Measurements from ENCODE around the gene A2ML1.
"Not testable (repeated sequence)": the region's sequence is repeated elsewhere in the genome, so short reads cannot be mapped to it uniquely, and the experiment has no call there.

The A2ML1 gene

DNA sequence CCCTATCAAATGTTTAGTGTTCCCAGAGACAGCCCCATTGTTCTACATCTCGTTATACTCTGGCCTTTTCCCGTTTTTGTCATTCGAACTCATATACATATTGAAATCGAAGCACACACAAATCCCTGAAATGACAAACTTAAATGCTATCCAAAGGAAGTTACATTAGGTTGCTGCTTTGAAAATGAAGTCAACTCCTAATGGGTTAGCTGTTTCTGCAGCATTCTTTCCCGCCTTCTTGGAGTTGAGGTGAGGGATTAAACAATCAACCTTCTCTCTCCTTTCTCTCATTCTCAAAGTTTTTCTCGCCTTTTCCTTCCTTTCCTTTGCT is 91.2 kb downstream of the A2ML1 start:
- peak overlapping the region; percentile 81 for H2BK5ac ChIP-seq (ENCODE audit: low read depth, low read length, poor library complexity)
- peaks cover 3% of the 10 kb centered on the region in 2 experiments for H3K4me1 ChIP-seq (ENCODE audit: control insufficient read depth in 1 of 2, insufficient read depth in 2 of 2, low read length in 2 of 2)
- H3K4me2 ChIP-seq (ENCODE audit: low read length) = peak overlapping the region; percentile 59
- peaks cover 10% of the 10 kb centered on the region for H3K79me1 ChIP-seq (ENCODE audit: low read length)
- H3K27me3 ChIP-seq (ENCODE audit: insufficient read depth, low read length) = no peaks in the 10 kb centered on the region
- peak in 1 of 2 donors; percentile 45 for DNase-seq
- no peak overlapping the region for H2BK120ac ChIP-seq (ENCODE audit: insufficient read depth, low read length, poor library complexity)
- H2AFZ ChIP-seq (ENCODE audit: insufficient read depth, low read length, poor library complexity) = no peak overlapping the region
- H3K23ac ChIP-seq (ENCODE audit: low read length) = no peak overlapping the region
- H3K4ac ChIP-seq (ENCODE audit: low read depth, low read length) = no peak overlapping the region
- peaks cover 7% of the 10 kb centered on the region for H3K79me2 ChIP-seq (ENCODE audit: control insufficient read depth, insufficient read depth, low read length, poor library complexity)
- H4K8ac ChIP-seq (ENCODE audit: low read depth, low read length) = peak overlapping the region; percentile 80
- no peaks in the 10 kb centered on the region for H3K9me3 ChIP-seq (ENCODE audit: insufficient read depth, low read depth, low read length)
- no peak overlapping the region for H3K4me3 ChIP-seq (ENCODE audit: low read depth, low read length)
- H2BK12ac ChIP-seq (ENCODE audit: low read length) = no peak overlapping the region
- no peak overlapping the region for H2AK5ac ChIP-seq (ENCODE audit: low read length)
- no peak overlapping the region for H3K18ac ChIP-seq (ENCODE audit: low read length)
- no peak overlapping the region for H4K91ac ChIP-seq (ENCODE audit: low read depth, low read length)
- WGBS (ENCODE audit: extremely low coverage, insufficient coverage, insufficient read length) = no CpG with 5 or more reads among the region's 6 CpGs
- H3K14ac ChIP-seq (ENCODE audit: low read length) = no peak overlapping the region
- no peak overlapping the region for H3K9ac ChIP-seq (ENCODE audit: low read length)
- no peak overlapping the region for H4K12ac ChIP-seq (ENCODE audit: low read depth, low read length)
- H3K36me3 ChIP-seq (ENCODE audit: control insufficient read depth in 1 of 2, insufficient read depth in 2 of 2, low read length in 2 of 2) = peaks cover 0 to under 1% of the 10 kb centered on the region in 2 experiments
- H3K27ac ChIP-seq (ENCODE audit: low read depth, low read length) = peak overlapping the region; percentile 93

DNA sequence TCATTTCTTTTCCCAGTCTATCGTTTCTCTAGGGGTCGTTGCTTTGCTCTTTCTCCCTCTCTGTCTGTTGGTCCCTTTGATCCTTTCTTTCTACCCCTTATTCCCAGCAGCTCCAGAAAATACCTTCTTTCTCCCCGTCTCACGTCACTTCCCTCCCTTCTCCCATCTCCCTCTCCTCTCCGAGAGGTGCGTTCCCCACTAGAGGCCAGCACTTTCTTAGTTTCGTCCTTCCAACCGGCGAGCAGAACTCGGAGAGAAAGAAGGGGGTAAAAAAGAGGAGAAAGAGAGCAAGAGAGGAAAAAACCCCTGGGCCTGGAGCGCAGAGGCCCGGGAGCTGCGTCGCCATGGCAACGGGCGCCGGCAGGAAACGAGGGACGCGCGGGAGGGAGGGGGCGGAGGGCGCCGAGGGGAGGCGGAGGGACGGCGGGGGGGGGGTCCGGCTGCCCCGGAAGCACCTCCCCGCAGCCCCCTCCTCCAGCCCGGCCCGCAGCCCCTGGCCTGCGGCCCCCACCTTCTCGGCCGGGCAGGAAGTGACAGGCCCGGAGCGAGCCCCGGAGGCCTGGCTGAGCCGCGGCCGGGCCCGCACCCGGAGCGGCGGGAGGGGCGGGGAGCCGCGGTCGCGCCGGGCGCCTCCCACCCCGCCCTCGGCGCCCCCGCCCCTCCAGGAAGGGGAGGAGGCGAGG is 91.8 kb downstream of the A2ML1 start, which contains the start of gene PHC1:
PHC1 (plus strand) TSS at position 477 of the 683 bp plus-strand sequence. CDS start 3,169 bp downstream, outside the sequence.
- peak within 1 kb of the TSS; percentile 81 for H2BK5ac ChIP-seq (ENCODE audit: low read depth, low read length, poor library complexity)
- peak; percentile 73 to 79 for DNase-seq
- not testable (repeated sequence) for H3K36me3 ChIP-seq (ENCODE audit: control insufficient read depth in 1 of 2, insufficient read depth in 2 of 2, low read length in 2 of 2); H3K9me3 ChIP-seq (ENCODE audit: insufficient read depth, low read depth, low read length); H3K4me1 ChIP-seq (ENCODE audit: control insufficient read depth in 1 of 2, insufficient read depth in 2 of 2, low read length in 2 of 2); H3K27me3 ChIP-seq (ENCODE audit: insufficient read depth, low read length); H3K23ac ChIP-seq (ENCODE audit: low read length); H3K79me2 ChIP-seq (ENCODE audit: control insufficient read depth, insufficient read depth, low read length, poor library complexity)
- H3K18ac ChIP-seq (ENCODE audit: low read length) = peak within 1 kb of the TSS; percentile 43
- H2AK5ac ChIP-seq (ENCODE audit: low read length) = peak within 1 kb of the TSS; percentile 39
- H3K4me2 ChIP-seq (ENCODE audit: low read length) = peak within 1 kb of the TSS; percentile 69
- H2AFZ ChIP-seq (ENCODE audit: insufficient read depth, low read length, poor library complexity) = peak within 1 kb of the TSS; percentile 97
- H4K8ac ChIP-seq (ENCODE audit: low read depth, low read length) = peak within 1 kb of the TSS; percentile 80
- peak within 1 kb of the TSS; percentile 82 for H3K4me3 ChIP-seq (ENCODE audit: low read depth, low read length)
- H3K14ac ChIP-seq (ENCODE audit: low read length) = peak within 1 kb of the TSS; percentile 80
- no CpG with 5 or more reads among the region's 57 CpGs for WGBS (ENCODE audit: extremely low coverage, insufficient coverage, insufficient read length)
- peak within 1 kb of the TSS; percentile 28 for H3K9ac ChIP-seq (ENCODE audit: low read length)
- H3K27ac ChIP-seq (ENCODE audit: low read depth, low read length) = peak within 1 kb of the TSS; percentile 93
- peak within 1 kb of the TSS; percentile 75 for H4K91ac ChIP-seq (ENCODE audit: low read depth, low read length)
- peak within 1 kb of the TSS; percentile 59 for H2BK120ac ChIP-seq (ENCODE audit: insufficient read depth, low read length, poor library complexity)
- H4K12ac ChIP-seq (ENCODE audit: low read depth, low read length) = peak within 1 kb of the TSS; percentile 34
- H3K79me1 ChIP-seq (ENCODE audit: low read length) = peaks cover 10% of the 10 kb centered on the region
- H3K4ac ChIP-seq (ENCODE audit: low read depth, low read length) = peak within 1 kb of the TSS; percentile 53
- H2BK12ac ChIP-seq (ENCODE audit: low read length) = peak within 1 kb of the TSS; percentile 39

DNA sequence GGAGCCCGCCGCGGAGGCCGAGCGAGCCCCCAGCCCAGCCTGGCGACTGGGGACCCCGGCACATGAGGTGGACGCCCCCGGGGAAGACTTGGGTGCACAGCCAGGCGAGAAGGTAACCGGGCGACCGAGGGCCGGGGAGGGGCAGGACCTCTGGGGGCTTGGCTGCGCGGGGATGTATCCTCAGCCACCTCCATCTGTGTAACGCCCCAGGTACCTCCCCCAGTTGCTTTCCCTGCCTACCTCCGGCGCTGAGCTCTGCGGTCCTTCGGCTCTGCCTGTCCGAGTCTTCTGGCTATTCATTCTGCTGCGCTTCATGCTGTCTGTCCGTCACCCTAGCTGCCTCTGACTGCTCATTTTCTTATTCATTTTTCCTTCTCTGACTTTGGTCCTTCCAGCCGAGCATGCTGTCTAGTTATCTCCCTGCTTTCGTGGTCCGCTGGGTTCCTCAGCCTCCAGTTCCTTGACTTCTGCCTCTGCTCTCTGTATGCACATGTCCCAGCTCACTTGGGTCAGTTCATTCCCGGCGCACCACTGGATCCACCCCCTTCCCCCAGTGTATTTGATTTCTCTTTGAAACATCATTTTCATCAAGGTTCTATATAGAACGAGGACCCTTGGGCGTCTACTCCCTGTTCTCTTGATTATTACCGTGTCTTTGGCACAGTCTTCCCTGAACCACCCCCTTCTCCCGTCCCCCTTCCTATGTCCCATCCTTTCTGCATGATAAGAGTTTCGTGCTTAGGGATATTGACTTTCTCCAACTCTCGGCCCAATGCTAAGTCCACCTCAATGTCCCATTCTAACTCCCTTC is 92.5 kb downstream of the A2ML1 start:
- WGBS (ENCODE audit: extremely low coverage, insufficient coverage, insufficient read length) = no CpG with 5 or more reads among the region's 35 CpGs
- Histone ChIP-seq H3K18ac (ENCODE audit: low read length) (peak overlapping the region; percentile 43), H3K79me2 (ENCODE audit: control insufficient read depth, insufficient read depth, low read length, poor library complexity) (peaks cover 7% of the 10 kb centered on the region), H3K23ac (ENCODE audit: low read length) (no peak overlapping the region), H3K27ac (ENCODE audit: low read depth, low read length) (peak overlapping the region; percentile 83), H2BK12ac (ENCODE audit: low read length) (peak overlapping the region; percentile 39), H3K4me1 (ENCODE audit: control insufficient read depth in 1 of 2, insufficient read depth in 2 of 2, low read length in 2 of 2) (peaks cover 3% of the 10 kb centered on the region in 2 experiments), H4K91ac (ENCODE audit: low read depth, low read length) (peak overlapping the region; percentile 68), H3K4ac (ENCODE audit: low read depth, low read length) (peak overlapping the region; percentile 53), H3K79me1 (ENCODE audit: low read length) (peaks cover 10% of the 10 kb centered on the region), H3K4me3 (ENCODE audit: low read depth, low read length) (peak overlapping the region; percentile 82), H3K27me3 (ENCODE audit: insufficient read depth, low read length) (no peaks in the 10 kb centered on the region), H2AFZ (ENCODE audit: insufficient read depth, low read length, poor library complexity) (peak overlapping the region; percentile 15), H2BK120ac (ENCODE audit: insufficient read depth, low read length, poor library complexity) (peak overlapping the region; percentile 25), H3K36me3 (ENCODE audit: control insufficient read depth in 1 of 2, insufficient read depth in 2 of 2, low read length in 2 of 2) (peaks cover 6 to 10% of the 10 kb centered on the region in 2 experiments), H3K9me3 (ENCODE audit: insufficient read depth, low read depth, low read length) (no peaks in the 10 kb centered on the region), H4K8ac (ENCODE audit: low read depth, low read length) (peak overlapping the region; percentile 58), H2AK5ac (ENCODE audit: low read length) (peak overlapping the region; percentile 39), H3K4me2 (ENCODE audit: low read length) (peak overlapping the region; percentile 69), H4K12ac (ENCODE audit: low read depth, low read length) (no peak overlapping the region), H3K9ac (ENCODE audit: low read length) (peak overlapping the region; percentile 28), H3K14ac (ENCODE audit: low read length) (peak overlapping the region; percentile 73), H2BK5ac (ENCODE audit: low read depth, low read length, poor library complexity) (peak overlapping the region; percentile 57)
- DNase-seq = peak; percentile 68 to 70

DNA sequence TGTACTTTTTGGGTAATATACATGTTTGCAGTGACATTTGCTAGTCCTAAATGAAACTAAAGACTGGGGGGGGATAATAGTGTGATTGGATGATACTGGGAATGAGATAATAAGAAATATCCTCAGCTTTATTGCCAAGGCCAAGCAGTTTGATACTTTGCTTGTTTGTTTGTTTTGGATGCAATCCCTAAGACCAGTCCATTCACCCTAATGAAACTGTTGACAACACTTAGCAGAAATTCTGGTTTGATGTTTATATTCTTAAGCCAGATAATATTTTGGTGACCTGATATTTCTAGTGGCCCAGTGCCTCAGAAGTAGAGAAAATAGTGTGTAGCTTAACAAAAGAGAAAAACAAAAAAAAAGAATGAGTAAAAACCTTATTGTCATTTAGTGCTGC is 93.7 kb downstream of the A2ML1 start:
- Histone ChIP-seq H2BK120ac (ENCODE audit: insufficient read depth, low read length, poor library complexity) (no peak overlapping the region), H3K79me1 (ENCODE audit: low read length) (peaks cover 10% of the 10 kb centered on the region), H2AK5ac (ENCODE audit: low read length) (no peak overlapping the region), H3K79me2 (ENCODE audit: control insufficient read depth, insufficient read depth, low read length, poor library complexity) (peaks cover 7% of the 10 kb centered on the region), H3K9me3 (ENCODE audit: insufficient read depth, low read depth, low read length) (no peaks in the 10 kb centered on the region), H3K14ac (ENCODE audit: low read length) (no peak overlapping the region), H3K27ac (ENCODE audit: low read depth, low read length) (no peak overlapping the region), H2AFZ (ENCODE audit: insufficient read depth, low read length, poor library complexity) (no peak overlapping the region), H3K36me3 (ENCODE audit: control insufficient read depth in 1 of 2, insufficient read depth in 2 of 2, low read length in 2 of 2) (peaks cover 12 to 17% of the 10 kb centered on the region in 2 experiments), H3K4me2 (ENCODE audit: low read length) (no peak overlapping the region), H3K4me3 (ENCODE audit: low read depth, low read length) (no peak overlapping the region), H3K23ac (ENCODE audit: low read length) (no peak overlapping the region), H3K27me3 (ENCODE audit: insufficient read depth, low read length) (no peaks in the 10 kb centered on the region), H2BK5ac (ENCODE audit: low read depth, low read length, poor library complexity) (no peak overlapping the region), H3K18ac (ENCODE audit: low read length) (no peak overlapping the region), H3K4ac (ENCODE audit: low read depth, low read length) (no peak overlapping the region), H4K91ac (ENCODE audit: low read depth, low read length) (no peak overlapping the region), H4K8ac (ENCODE audit: low read depth, low read length) (no peak overlapping the region), H3K9ac (ENCODE audit: low read length) (no peak overlapping the region), H4K12ac (ENCODE audit: low read depth, low read length) (no peak overlapping the region), H2BK12ac (ENCODE audit: low read length) (no peak overlapping the region), H3K4me1 (ENCODE audit: control insufficient read depth in 1 of 2, insufficient read depth in 2 of 2, low read length in 2 of 2) (peaks cover 3% of the 10 kb centered on the region in 2 experiments)
- DNase-seq = no peak
